ENCODE data around the gene UBE2V1.

The UBE2V1 gene

GRCh38 chr20:50061151-50062005 is 51.6 kb downstream of the UBE2V1 start:
- H3K9me3 ChIP-seq (ENCODE audit: control insufficient read depth, low read length) = no peaks in the 10 kb centered on the region
- H3K9ac ChIP-seq (ENCODE audit: low read length) = no peak overlapping the region
- no peaks in the 10 kb centered on the region for H3K4me1 ChIP-seq (ENCODE audit: control insufficient read depth, insufficient read depth, low read length)
- no peaks in the 10 kb centered on the region for H3K27me3 ChIP-seq (ENCODE audit: control insufficient read depth, insufficient read depth, low read length)
- H3K36me3 ChIP-seq (ENCODE audit: control insufficient read depth, insufficient read depth, low read length) = no peaks in the 10 kb centered on the region
- no peak overlapping the region for H3K4me3 ChIP-seq (ENCODE audit: low read length)

- peaks cover 4% of the 10 kb centered on the region for H3K27me3 ChIP-seq (ENCODE audit: control insufficient read depth, insufficient read depth, low read length)
- H3K9ac ChIP-seq (ENCODE audit: low read length) = no peak overlapping the region
- no peak overlapping the region for H3K4me3 ChIP-seq (ENCODE audit: low read length)
- peaks cover 8% of the 10 kb centered on the region for H3K4me1 ChIP-seq (ENCODE audit: control insufficient read depth, insufficient read depth, low read length)
- H3K9me3 ChIP-seq (ENCODE audit: control insufficient read depth, low read length) = no peaks in the 10 kb centered on the region
- no peaks in the 10 kb centered on the region for H3K36me3 ChIP-seq (ENCODE audit: control insufficient read depth, insufficient read depth, low read length)
These were observed 54.1 kb downstream of the UBE2V1 start for GRCh38 chr20:50058662-50059402.

GRCh38 chr20:50057714-50058053 is 55.3 kb downstream of the UBE2V1 start:
- H3K4me1 ChIP-seq (ENCODE audit: control insufficient read depth, insufficient read depth, low read length) = peaks cover 8% of the 10 kb centered on the region
- no peaks in the 10 kb centered on the region for H3K9me3 ChIP-seq (ENCODE audit: control insufficient read depth, low read length)
- peaks cover 4% of the 10 kb centered on the region for H3K27me3 ChIP-seq (ENCODE audit: control insufficient read depth, insufficient read depth, low read length)
- H3K9ac ChIP-seq (ENCODE audit: low read length) = no peak overlapping the region
- no peak overlapping the region for H3K4me3 ChIP-seq (ENCODE audit: low read length)
- no peaks in the 10 kb centered on the region for H3K36me3 ChIP-seq (ENCODE audit: control insufficient read depth, insufficient read depth, low read length)

DNA sequence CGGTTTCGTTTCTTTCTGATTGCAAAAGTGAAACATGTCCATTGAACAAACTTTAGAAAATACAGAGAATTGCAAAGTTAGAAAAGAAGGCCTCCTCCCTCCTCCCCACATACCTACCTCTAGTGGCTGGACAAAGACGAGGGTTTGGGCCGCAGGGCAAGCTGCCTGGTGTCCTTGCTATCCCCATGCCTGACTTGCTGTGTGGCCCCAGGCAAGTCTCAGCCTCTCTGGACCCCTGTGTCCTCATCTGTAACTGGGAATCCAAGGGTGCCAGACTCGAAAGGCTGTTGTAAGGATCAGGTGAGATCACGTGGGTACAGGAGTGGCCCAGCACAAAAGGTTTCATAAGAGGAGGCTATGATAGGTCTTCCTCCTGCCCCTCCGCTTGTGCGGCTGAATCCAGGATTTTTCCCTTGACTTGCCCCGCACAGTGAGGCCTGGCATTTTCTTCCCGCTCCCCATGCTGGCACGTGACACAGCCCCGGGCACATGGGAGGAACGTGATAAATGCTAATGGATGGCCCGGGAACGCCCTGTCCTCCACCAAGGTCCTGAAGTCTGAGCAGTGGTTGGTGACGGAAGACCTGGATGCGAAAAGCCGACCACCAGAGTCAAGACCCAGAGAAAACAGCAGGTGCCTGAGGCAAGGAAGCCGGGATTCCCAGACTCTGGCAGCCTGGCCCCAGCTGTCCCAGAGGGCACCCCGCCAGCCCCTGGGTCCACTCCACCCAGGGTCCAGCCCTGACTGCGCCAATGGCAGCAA is 55.8 kb downstream of the UBE2V1 start:
- no peak overlapping the region for H3K9ac ChIP-seq (ENCODE audit: low read length)
- peaks cover 4% of the 10 kb centered on the region for H3K27me3 ChIP-seq (ENCODE audit: control insufficient read depth, insufficient read depth, low read length)
- no peaks in the 10 kb centered on the region for H3K36me3 ChIP-seq (ENCODE audit: control insufficient read depth, insufficient read depth, low read length)
- H3K9me3 ChIP-seq (ENCODE audit: control insufficient read depth, low read length) = no peaks in the 10 kb centered on the region
- H3K4me1 ChIP-seq (ENCODE audit: control insufficient read depth, insufficient read depth, low read length) = peaks cover 8% of the 10 kb centered on the region
- H3K4me3 ChIP-seq (ENCODE audit: low read length) = no peak overlapping the region

DNA sequence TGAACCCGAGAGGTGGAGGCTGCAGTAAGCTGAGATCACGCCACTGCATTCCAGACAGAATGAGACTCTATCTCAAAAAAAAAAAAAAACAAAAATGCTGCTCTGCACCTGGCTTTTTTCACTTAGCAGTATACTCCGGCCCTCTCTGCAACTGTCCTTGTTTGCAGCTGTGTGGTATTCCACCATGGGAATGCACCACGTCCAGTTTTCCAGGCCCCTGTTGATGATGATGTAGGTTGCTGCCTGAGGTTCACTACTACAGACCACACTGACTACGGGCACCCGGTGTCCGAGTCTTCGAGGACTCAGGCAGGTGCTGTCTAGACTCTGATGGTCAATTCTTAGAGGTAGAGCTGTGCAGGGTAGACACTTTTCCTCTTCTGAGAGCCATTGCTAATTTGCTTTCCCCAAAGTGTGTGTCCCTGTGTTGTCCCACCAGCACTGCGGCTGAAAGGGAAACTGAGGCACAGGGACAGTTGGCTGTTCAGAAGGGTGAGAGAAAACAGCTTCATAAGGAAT is 56.5 kb downstream of the UBE2V1 start:
- peaks cover 8% of the 10 kb centered on the region for H3K4me1 ChIP-seq (ENCODE audit: control insufficient read depth, insufficient read depth, low read length)
- no peaks in the 10 kb centered on the region for H3K36me3 ChIP-seq (ENCODE audit: control insufficient read depth, insufficient read depth, low read length)

GRCh38 chr20:50055524-50056083 is 57.3 kb downstream of the UBE2V1 start:
- no peak overlapping the region for H3K9ac ChIP-seq (ENCODE audit: low read length)
- H3K4me1 ChIP-seq (ENCODE audit: control insufficient read depth, insufficient read depth, low read length) = peaks cover 8% of the 10 kb centered on the region
- no peak overlapping the region for H3K4me3 ChIP-seq (ENCODE audit: low read length)
- no peaks in the 10 kb centered on the region for H3K9me3 ChIP-seq (ENCODE audit: control insufficient read depth, low read length)
- H3K27me3 ChIP-seq (ENCODE audit: control insufficient read depth, insufficient read depth, low read length) = peaks cover 4% of the 10 kb centered on the region
- no peaks in the 10 kb centered on the region for H3K36me3 ChIP-seq (ENCODE audit: control insufficient read depth, insufficient read depth, low read length)

More for the DNA sequence above, 56.5 kb downstream of the UBE2V1 start:
- Histone ChIP-seq H3K9ac (ENCODE audit: low read length) (no peak overlapping the region), H3K27me3 (ENCODE audit: control insufficient read depth, insufficient read depth, low read length) (peaks cover 4% of the 10 kb centered on the region), H3K9me3 (ENCODE audit: control insufficient read depth, low read length) (no peaks in the 10 kb centered on the region), H3K4me3 (ENCODE audit: low read length) (no peak overlapping the region)

- no peak overlapping the region for H3K4me3 ChIP-seq (ENCODE audit: low read length)
These were observed 58.1 kb downstream of the UBE2V1 start for GRCh38 chr20:50054626-50055511.

GRCh38 chr20:50054231-50054547 is 58.8 kb downstream of the UBE2V1 start:
- no peaks in the 10 kb centered on the region for H3K9me3 ChIP-seq (ENCODE audit: control insufficient read depth, low read length)

More at GRCh38 chr20:50054626-50055511, 58.1 kb downstream of the UBE2V1 start:
- Histone ChIP-seq H3K27me3 (ENCODE audit: control insufficient read depth, insufficient read depth, low read length) (peaks cover 4% of the 10 kb centered on the region), H3K9me3 (ENCODE audit: control insufficient read depth, low read length) (no peaks in the 10 kb centered on the region), H3K36me3 (ENCODE audit: control insufficient read depth, insufficient read depth, low read length) (no peaks in the 10 kb centered on the region), H3K9ac (ENCODE audit: low read length) (no peak overlapping the region), H3K4me1 (ENCODE audit: control insufficient read depth, insufficient read depth, low read length) (peaks cover 8% of the 10 kb centered on the region)

DNA sequence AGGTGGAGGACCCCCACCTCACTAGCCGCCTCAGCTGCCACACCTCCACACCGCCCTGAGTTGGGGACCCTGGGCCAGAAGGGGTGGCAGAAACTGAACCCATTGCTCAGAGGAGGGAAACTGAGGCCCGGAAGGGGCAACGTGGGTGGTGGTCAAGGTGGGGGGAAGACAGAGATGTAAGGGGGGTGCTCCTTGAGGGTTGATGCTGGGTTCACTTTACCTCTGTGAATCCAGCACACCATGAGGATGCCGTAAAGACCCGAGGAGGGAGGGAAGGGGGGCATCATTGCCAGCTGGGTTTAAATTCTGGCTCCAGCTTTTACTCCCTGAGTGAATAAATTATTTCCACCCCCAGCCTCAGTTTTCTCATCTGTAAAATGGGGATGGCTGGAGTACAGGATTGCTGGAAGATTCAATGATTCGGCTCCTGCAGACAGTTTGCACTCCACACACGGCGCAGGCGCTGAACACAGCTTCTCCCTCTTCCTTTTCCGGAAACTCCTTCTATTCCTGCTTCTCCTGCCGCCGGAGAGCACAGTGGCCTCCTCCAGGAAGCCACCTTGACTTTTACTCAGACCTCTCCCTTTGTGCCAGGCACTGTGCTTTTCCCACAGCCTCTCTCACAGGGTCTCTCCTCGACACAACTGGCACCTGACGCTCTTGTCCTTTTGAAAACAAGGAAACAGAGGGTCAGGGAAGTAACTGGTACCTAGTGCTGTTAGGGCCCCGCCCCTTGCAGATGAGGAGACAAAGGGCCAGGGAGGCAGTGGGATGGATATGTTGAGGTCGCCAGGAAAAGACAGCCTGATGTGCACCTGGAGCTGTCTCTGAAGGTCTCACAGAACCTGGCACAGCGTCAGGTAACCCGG is 59.4 kb downstream of the UBE2V1 start:
- Histone ChIP-seq H3K4me3 (ENCODE audit: low read length) (no peak overlapping the region), H3K4me1 (ENCODE audit: control insufficient read depth, insufficient read depth, low read length) (peaks cover 8% of the 10 kb centered on the region), H3K36me3 (ENCODE audit: control insufficient read depth, insufficient read depth, low read length) (no peaks in the 10 kb centered on the region), H3K9me3 (ENCODE audit: control insufficient read depth, low read length) (no peaks in the 10 kb centered on the region), H3K27me3 (ENCODE audit: control insufficient read depth, insufficient read depth, low read length) (peaks cover 4% of the 10 kb centered on the region), H3K9ac (ENCODE audit: low read length) (no peak overlapping the region)

More at GRCh38 chr20:50054231-50054547, 58.8 kb downstream of the UBE2V1 start:
- H3K9ac ChIP-seq (ENCODE audit: low read length) = no peak overlapping the region
- peaks cover 8% of the 10 kb centered on the region for H3K4me1 ChIP-seq (ENCODE audit: control insufficient read depth, insufficient read depth, low read length)
- no peak overlapping the region for H3K4me3 ChIP-seq (ENCODE audit: low read length)
- H3K36me3 ChIP-seq (ENCODE audit: control insufficient read depth, insufficient read depth, low read length) = no peaks in the 10 kb centered on the region
- H3K27me3 ChIP-seq (ENCODE audit: control insufficient read depth, insufficient read depth, low read length) = peaks cover 4% of the 10 kb centered on the region

DNA sequence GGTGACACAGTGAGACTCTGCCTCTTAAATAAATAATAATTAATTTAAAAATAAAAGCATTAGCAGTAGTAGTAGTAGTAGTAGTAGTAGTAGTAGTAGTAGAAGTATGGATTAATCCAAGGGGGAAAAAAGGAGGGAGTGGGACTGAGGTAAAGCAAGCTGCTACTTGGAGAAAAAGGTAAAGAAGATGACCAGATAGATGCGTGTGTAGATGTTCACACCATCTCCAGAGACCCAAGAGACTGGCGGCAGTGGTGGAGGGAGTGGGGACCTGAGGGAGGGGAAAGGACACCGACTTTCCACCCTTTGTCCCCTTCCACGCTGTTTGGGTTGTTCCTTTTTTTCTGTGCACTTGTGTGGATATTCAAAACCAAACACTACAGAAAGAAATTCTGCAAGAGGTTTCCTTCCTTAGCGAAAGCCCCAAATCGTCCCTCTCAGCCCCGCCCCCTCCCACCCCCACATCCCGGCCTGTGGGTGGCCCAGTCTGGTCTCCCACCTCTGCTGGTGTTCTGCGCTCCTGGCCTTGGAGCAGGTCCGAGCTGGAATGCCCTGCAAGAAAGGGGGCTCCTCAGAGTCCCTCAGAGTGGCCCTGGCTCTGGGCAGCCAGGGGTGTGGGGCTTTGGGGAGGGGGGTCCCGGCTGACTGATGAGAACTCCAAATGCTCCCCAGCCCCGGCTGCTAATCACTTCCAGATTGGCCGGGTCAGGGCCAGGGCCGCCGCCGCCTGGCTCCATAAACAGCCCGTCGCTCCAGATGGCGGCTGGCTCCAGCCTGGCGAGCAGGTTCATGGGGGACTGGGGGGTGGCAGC is 60.2 kb downstream of the UBE2V1 start:
- Histone ChIP-seq H3K4me3 (ENCODE audit: low read length) (no peak overlapping the region), H3K4me1 (ENCODE audit: control insufficient read depth, insufficient read depth, low read length) (peaks cover 8% of the 10 kb centered on the region), H3K9me3 (ENCODE audit: control insufficient read depth, low read length) (no peaks in the 10 kb centered on the region), H3K27me3 (ENCODE audit: control insufficient read depth, insufficient read depth, low read length) (peaks cover 4% of the 10 kb centered on the region), H3K36me3 (ENCODE audit: control insufficient read depth, insufficient read depth, low read length) (no peaks in the 10 kb centered on the region), H3K9ac (ENCODE audit: low read length) (no peak overlapping the region)
